Tibial nerve (tissue), 4 donors: ENCODE measurements around the gene ENDOV. TPM values are rescaled to one million over a fixed set of nuclear protein-coding genes. Genes with fewer than 3 reads are reported as not detected.

Source experiments
- DNase-seq, 2 donors: peaks; one replicate each; pipeline ENCODE4 v3.0.0-alpha.2; 2019; ENCODE audit warnings: low spot score in 2 of 2
- H3K27ac ChIP-seq, 4 donors: fragments of 200-600 bp; sonication (generic) in 3 of 4; one replicate each; pipeline ENCODE4 v1.5.1; 2017 to 2019; ENCODE audit warnings: mild to moderate bottlenecking in 1 of 4
- H3K27me3 ChIP-seq, 2 donors: fragments of 200-600 bp; sonication (generic) in 1 of 2; one replicate each; pipeline versions ENCODE4 v1.5.1 to v1.6.0; 2017 to 2019
- H3K36me3 ChIP-seq, 3 donors: fragments of 200-600 bp; sonication (generic); one replicate each; pipeline ENCODE4 v1.5.1; 2018 to 2019
- H3K4me1 ChIP-seq, 4 donors: fragments of 200-600 bp; sonication (generic) in 3 of 4; one replicate each; pipeline ENCODE4 v1.5.1; 2017 to 2019
- H3K4me3 ChIP-seq, 4 donors: fragments of 200-600 bp; sonication (generic) in 3 of 4; one replicate each; pipeline ENCODE4 v1.5.1; 2017 to 2019; ENCODE audit warnings: mild to moderate bottlenecking in 1 of 4, moderate library complexity in 1 of 4
- H3K9me3 ChIP-seq, 4 donors: fragments of 200-600 bp; sonication (generic) in 3 of 4; one replicate each; pipeline ENCODE4 v1.5.1; 2017 to 2019
- EP300 ChIP-seq, 2 donors: sonication (generic); formaldehyde crosslinking; IDR thresholded peaks; one replicate each; pipeline ENCODE4 v1.6.1; 2017; ENCODE audit warnings: antibody characterized with exemption in 2 of 2, mild to moderate bottlenecking in 1 of 2
- POLR2A ChIP-seq, 2 donors: fragments of 450-650 bp; IDR thresholded peaks; one replicate each; pipeline ENCODE4 v1.6.1; 2017; ENCODE audit warnings: antibody characterized with exemption in 2 of 2, mild to moderate bottlenecking in 2 of 2, moderate library complexity in 2 of 2
- WGBS, 2 donors: methylation state at CpG; one replicate each; pipeline ENCODE4 v1.1.5; 2018; 5-methylcytosine and 5-hydroxymethylcytosine counted together
- total RNA-seq, 4 donors: library from RNA; depleted of rRNA; stranded (reverse); fragments of >200 nt; gene quantifications; one replicate each; pipeline ENCODE4 v1.1.0, GENCODE V29; 2016
- TF ChIP-seq, protein P1 (sequence below), 5 experiments: fragments of 200-600 bp in 3 of 5; fragments of 450-650 bp in 2 of 5; sonication (generic) in 3 of 5; IDR thresholded peaks; one replicate each; pipeline ENCODE4 v1.5.1; 2016 to 2019; ENCODE audit warnings: antibody characterized with exemption in 5 of 5, mild to moderate bottlenecking in 3 of 5, moderate library complexity in 2 of 5

The ENDOV gene
- total RNA-seq, 4 donors from 2014 or later, result 9.8 to 30.3 (median 16.6) TPM

DNA sequence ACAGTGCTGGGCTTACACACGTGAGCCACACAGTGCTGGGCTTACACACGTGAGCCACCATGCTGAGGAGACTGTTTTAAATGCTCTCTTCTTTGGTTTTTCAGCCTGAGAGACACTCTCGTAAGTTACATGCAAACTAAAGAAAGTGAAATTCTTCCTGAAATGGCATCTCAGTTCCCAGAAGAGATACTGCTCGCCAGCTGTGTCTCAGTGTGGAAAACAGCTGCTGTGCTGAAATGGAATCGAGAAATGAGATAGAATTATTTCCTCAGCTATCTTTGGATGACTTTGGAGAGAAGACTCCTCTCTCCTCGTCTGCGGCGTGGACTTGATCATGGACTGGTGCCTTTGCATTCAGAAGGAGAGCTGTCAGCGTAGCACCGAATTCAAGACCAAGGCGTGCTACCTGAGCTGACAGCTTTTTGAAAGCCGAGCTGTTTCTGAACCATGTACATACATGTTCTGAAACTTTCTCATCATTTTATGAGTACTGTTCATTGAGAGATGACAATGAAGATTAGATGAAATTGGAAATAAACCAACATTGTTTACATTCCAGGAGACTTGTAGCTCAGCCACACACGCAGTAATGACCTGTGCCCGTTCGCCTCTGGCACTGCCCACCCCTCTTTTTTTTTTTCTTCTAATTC is 21.6 kb upstream of the ENDOV start:
- 55 to 58% methylated on average over 15 of the region's 15 CpGs for WGBS, 2 donors
- no peak for TF ChIP-seq EP300 (IDR thresholded peaks at IDR 0.05)
- TF ChIP-seq POLR2A (IDR thresholded peaks at IDR 0.05), result no peak
- TF ChIP-seq, protein P1, sequence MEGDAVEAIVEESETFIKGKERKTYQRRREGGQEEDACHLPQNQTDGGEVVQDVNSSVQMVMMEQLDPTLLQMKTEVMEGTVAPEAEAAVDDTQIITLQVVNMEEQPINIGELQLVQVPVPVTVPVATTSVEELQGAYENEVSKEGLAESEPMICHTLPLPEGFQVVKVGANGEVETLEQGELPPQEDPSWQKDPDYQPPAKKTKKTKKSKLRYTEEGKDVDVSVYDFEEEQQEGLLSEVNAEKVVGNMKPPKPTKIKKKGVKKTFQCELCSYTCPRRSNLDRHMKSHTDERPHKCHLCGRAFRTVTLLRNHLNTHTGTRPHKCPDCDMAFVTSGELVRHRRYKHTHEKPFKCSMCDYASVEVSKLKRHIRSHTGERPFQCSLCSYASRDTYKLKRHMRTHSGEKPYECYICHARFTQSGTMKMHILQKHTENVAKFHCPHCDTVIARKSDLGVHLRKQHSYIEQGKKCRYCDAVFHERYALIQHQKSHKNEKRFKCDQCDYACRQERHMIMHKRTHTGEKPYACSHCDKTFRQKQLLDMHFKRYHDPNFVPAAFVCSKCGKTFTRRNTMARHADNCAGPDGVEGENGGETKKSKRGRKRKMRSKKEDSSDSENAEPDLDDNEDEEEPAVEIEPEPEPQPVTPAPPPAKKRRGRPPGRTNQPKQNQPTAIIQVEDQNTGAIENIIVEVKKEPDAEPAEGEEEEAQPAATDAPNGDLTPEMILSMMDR (IDR thresholded peaks at IDR 0.05), result no peak
- H3K27ac ChIP-seq, result peak overlapping the region in 2 of 4 donors; percentile 31 to 44
- no peak overlapping the region for H3K4me3 ChIP-seq
- no peak for DNase-seq
- H3K9me3 ChIP-seq, result no peaks in the 10 kb centered on the region
- peaks cover 0 to 73% (median 22%) of the 10 kb centered on the region in 3 donors for H3K36me3 ChIP-seq
- no peaks in the 10 kb centered on the region for H3K27me3 ChIP-seq
- H3K4me1 ChIP-seq, result peaks cover 0 to 34% (median 3%) of the 10 kb centered on the region in 4 donors

DNA sequence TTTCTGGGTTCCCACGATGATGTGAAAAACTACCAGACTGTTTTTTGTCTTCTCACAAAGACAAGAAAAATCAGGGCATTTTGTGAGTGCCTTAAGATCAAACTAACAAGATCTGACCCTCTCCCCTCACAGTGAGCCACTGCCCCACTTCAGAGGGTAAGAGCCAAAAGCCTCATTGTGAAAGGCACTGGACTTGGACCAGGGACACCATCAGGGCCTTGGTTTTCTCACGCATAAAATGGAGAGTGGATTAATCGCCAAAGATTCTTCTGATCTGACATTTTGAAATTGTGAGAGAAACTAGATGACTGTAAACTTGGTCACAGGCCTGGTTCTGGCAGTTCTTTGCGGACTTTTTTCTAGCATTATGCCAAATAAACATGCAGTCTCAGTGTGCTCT is 21.0 kb upstream of the ENDOV start:
- H3K9me3 ChIP-seq, result no peaks in the 10 kb centered on the region
- no peak for DNase-seq
- 54 to 59% methylated on average over 4 of the region's 4 CpGs for WGBS, 2 donors
- TF ChIP-seq, protein P1 (IDR thresholded peaks at IDR 0.05), result no peak
- TF ChIP-seq POLR2A (IDR thresholded peaks at IDR 0.05) (no peak), EP300 (IDR thresholded peaks at IDR 0.05) (no peak)
- H3K27me3 ChIP-seq, result no peaks in the 10 kb centered on the region
- peak overlapping the region in 2 of 4 donors; percentile 31 to 44 for H3K27ac ChIP-seq
- peaks cover 0 to 34% (median 3%) of the 10 kb centered on the region in 4 donors for H3K4me1 ChIP-seq
- no peak overlapping the region for H3K4me3 ChIP-seq
- H3K36me3 ChIP-seq, result peaks cover 0 to 67% (median 16%) of the 10 kb centered on the region in 3 donors

DNA sequence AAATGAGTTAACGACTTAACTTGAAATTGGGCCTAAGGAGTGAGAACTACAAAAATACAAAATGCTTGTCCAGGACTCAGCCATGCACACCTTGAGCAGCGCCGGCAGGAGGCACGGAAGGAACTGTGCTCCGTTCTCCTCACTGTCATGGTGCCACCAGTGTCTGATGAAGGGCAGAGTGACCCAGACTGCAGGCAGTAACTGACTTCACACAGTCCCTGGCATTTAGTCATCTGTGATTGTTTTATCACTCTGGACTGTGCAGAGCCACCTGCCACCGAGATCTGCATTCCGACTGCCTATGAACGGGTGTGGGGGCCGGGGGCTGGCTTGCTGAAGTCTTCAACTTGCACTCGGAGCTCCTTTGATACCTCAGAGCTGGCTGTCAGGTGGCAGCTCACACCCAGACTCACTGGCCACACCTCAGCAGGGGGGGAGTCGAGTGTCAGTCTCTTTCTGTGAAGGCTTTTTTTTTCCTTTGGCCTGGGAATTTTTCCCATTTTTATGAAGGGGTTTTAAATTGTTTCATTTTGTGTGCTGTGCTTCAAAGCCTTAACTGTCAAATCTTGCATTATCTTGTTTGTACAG is 20.2 kb upstream of the ENDOV start:
- no peak for DNase-seq
- no peak for TF ChIP-seq POLR2A (IDR thresholded peaks at IDR 0.05)
- no peak for TF ChIP-seq EP300 (IDR thresholded peaks at IDR 0.05)
- TF ChIP-seq, protein P1 (IDR thresholded peaks at IDR 0.05), result no peak
- no peaks in the 10 kb centered on the region for H3K27me3 ChIP-seq
- 66 to 73% methylated on average over 11 of the region's 11 CpGs for WGBS, 2 donors
- H3K36me3 ChIP-seq, result peaks cover 0 to 59% (median 9%) of the 10 kb centered on the region in 3 donors
- no peak overlapping the region for H3K4me3 ChIP-seq
- H3K9me3 ChIP-seq, result no peaks in the 10 kb centered on the region
- peak overlapping the region in 3 of 4 donors; percentile 4 to 44 (median 31) for H3K27ac ChIP-seq
- peaks cover 0 to 34% (median 3%) of the 10 kb centered on the region in 4 donors for H3K4me1 ChIP-seq

DNA sequence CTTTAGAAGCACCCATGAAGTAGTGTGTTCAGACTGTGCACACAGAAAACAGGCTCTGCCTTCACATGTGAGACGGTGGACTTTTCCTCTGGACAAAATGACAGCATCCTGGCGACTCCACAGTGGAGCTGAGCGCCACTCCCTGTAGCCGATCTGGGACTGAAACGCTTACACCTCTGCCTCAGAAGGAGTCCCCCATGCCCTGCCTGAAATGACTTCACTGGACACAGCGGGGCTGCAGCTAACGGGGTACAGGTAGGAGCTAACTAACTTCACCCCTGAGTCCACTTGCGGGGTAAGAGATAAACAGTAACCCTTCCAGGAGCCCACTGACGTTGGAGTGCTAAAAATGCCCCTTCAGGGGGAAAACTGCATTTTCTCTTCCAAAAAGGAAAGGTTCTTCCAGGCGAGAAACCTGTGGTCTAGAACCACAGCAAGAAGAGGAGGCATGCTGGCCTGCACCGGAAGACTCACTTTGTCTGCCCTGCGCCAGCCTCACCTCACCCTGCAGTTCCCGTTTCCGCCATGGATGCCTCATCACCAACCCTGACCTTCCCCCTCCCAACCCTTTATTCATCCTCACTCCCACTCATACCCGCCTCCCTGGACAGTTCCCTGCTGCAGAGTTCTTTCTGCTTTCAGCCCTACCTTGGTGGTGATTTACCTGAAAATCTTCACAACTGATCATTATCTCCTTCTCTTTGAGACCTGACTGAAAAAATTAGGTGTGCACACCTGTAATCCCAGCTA is 19.4 kb upstream of the ENDOV start:
- TF ChIP-seq, protein P1 (IDR thresholded peaks at IDR 0.05), result no peak
- no peak for TF ChIP-seq POLR2A (IDR thresholded peaks at IDR 0.05)
- no peak for TF ChIP-seq EP300 (IDR thresholded peaks at IDR 0.05)
- WGBS, 2 donors, result 79 to 85% methylated on average over 13 to 15 of the region's 15 CpGs

More for the DNA sequence above, 19.4 kb upstream of the ENDOV start:
- DNase-seq, result no peak
- H3K4me3 ChIP-seq, result no peak overlapping the region
- H3K36me3 ChIP-seq, result peaks cover 0 to 51% (median 5%) of the 10 kb centered on the region in 3 donors
- no peaks in the 10 kb centered on the region for H3K27me3 ChIP-seq
- H3K9me3 ChIP-seq, result no peaks in the 10 kb centered on the region
- peak overlapping the region in 3 of 4 donors; percentile 4 to 31 (median 18) for H3K27ac ChIP-seq
- peaks cover 0 to 34% (median 3%) of the 10 kb centered on the region in 4 donors for H3K4me1 ChIP-seq
